H9 (cell line): ENCODE measurements around the gene CFAP107. TPM values are rescaled to one million over a fixed set of nuclear protein-coding genes. Genes with fewer than 3 reads are reported as not detected.
A peak's percentile ranks its signal among the peaks of the same experiment; 100 is the strongest.

Source experiments
- DNase-seq: peaks from one replicate; pipeline ENCODE4 v3.0.0-alpha.2; 2017
- H2AFZ ChIP-seq: one replicate; pipeline ENCODE4 v1.6.1; 2013; ENCODE audit warnings: mild to moderate bottlenecking, low read length, control low read depth, moderate library complexity
- H2AK5ac ChIP-seq: 2 replicates; pipeline ENCODE4 v1.6.1; 2013; ENCODE audit warnings: low read length, control low read depth, mixed read lengths; ENCODE audit not compliant: insufficient read length
- H2BK120ac ChIP-seq: one replicate; pipeline ENCODE4 v1.6.1; 2013; ENCODE audit warnings: low read depth, mild to moderate bottlenecking, low read length, control low read depth, inconsistent platforms; ENCODE audit not compliant: poor library complexity, severe bottlenecking
- H2BK12ac ChIP-seq: 2 replicates; pipeline ENCODE4 v1.6.1; 2013; ENCODE audit warnings: low read length, control low read depth, mixed read lengths, low read depth; ENCODE audit not compliant: insufficient read length
- H2BK15ac ChIP-seq: 2 replicates; pipeline ENCODE4 v1.6.1; 2013; ENCODE audit warnings: low read depth, low read length, control low read depth
- H2BK20ac ChIP-seq: one replicate; pipeline ENCODE4 v1.6.1; 2013; ENCODE audit warnings: low read depth, mild to moderate bottlenecking, low read length, control low read depth, inconsistent platforms; ENCODE audit not compliant: poor library complexity, severe bottlenecking
- H2BK5ac ChIP-seq: 2 replicates; pipeline ENCODE4 v1.6.1; 2013; ENCODE audit warnings: low read length, control low read depth, mixed read lengths; ENCODE audit not compliant: insufficient read length
- H3K14ac ChIP-seq: 2 replicates; pipeline ENCODE4 v1.6.1; 2013; ENCODE audit warnings: low read length, control low read depth; ENCODE audit not compliant: insufficient read depth
- H3K18ac ChIP-seq: 2 replicates; pipeline ENCODE4 v1.6.1; 2013; ENCODE audit warnings: low read depth, mild to moderate bottlenecking, mixed read lengths, low read length, control low read depth; ENCODE audit not compliant: insufficient read length
- H3K23ac ChIP-seq: 2 replicates; pipeline ENCODE4 v1.6.1; 2013; ENCODE audit warnings: low read length, control low read depth, mixed read lengths, low read depth; ENCODE audit not compliant: insufficient read length
- H3K23me2 ChIP-seq: 2 replicates; pipeline ENCODE4 v1.6.1; 2013; ENCODE audit warnings: low read depth, mild to moderate bottlenecking, mixed read lengths, low read length, control low read depth; ENCODE audit not compliant: insufficient read length, poor library complexity, severe bottlenecking
- H3K27ac ChIP-seq: 2 replicates; pipeline ENCODE4 v1.5.1; 2013; ENCODE audit warnings: low read length, control low read depth, mixed read lengths, low read depth; ENCODE audit not compliant: insufficient read length
- H3K27me3 ChIP-seq: 2 replicates; pipeline ENCODE4 v1.6.1; 2013; ENCODE audit warnings: low read length, control low read depth, inconsistent platforms; ENCODE audit not compliant: insufficient read depth
- H3K4ac ChIP-seq: 2 replicates; pipeline ENCODE4 v1.6.1; 2013; ENCODE audit warnings: low read depth, mild to moderate bottlenecking, control low read depth, inconsistent platforms, low read length, moderate library complexity
- H3K4me1 ChIP-seq: 2 replicates; pipeline ENCODE4 v1.6.1; 2013; ENCODE audit warnings: low read length, control low read depth, inconsistent platforms; ENCODE audit not compliant: insufficient read depth
- H3K4me2 ChIP-seq: 2 replicates; pipeline ENCODE4 v1.6.1; 2013; ENCODE audit warnings: low read length, control low read depth, mixed read lengths; ENCODE audit not compliant: insufficient read length, insufficient read depth
- H3K56ac ChIP-seq: 2 replicates; pipeline ENCODE4 v1.6.1; 2013; ENCODE audit warnings: low read depth, mild to moderate bottlenecking, mixed read lengths, low read length, control low read depth; ENCODE audit not compliant: insufficient read length
- H3K79me1 ChIP-seq: 2 replicates; pipeline ENCODE4 v1.6.1; 2013; ENCODE audit warnings: low read depth, mild to moderate bottlenecking, moderate library complexity, low read length, control low read depth, inconsistent platforms; ENCODE audit not compliant: insufficient read depth, poor library complexity, severe bottlenecking
- H3K79me2 ChIP-seq: 2 replicates; pipeline ENCODE4 v1.6.1; 2013; ENCODE audit warnings: low read length, control low read depth, inconsistent platforms; ENCODE audit not compliant: insufficient read depth
- H3K9ac ChIP-seq: 2 replicates; pipeline ENCODE4 v1.6.1; 2013; ENCODE audit warnings: low read length, control low read depth, mixed read lengths; ENCODE audit not compliant: insufficient read length; ENCODE audit errors: extremely low read depth
- H3K9me3 ChIP-seq: one replicate; pipeline ENCODE4 v1.6.1; 2013; ENCODE audit warnings: low read depth, low read length, inconsistent platforms; ENCODE audit not compliant: control insufficient read depth
- H3T11ph ChIP-seq: one replicate; pipeline ENCODE4 v1.6.1; 2013; ENCODE audit warnings: mild to moderate bottlenecking, low read length, control low read depth, inconsistent platforms
- H4K20me1 ChIP-seq: one replicate; pipeline ENCODE4 v1.6.1; 2013; ENCODE audit not compliant: control insufficient read depth, insufficient read length, insufficient read depth
- H4K5ac ChIP-seq: 2 replicates; pipeline ENCODE4 v1.6.1; 2013; ENCODE audit warnings: low read depth, mild to moderate bottlenecking, mixed read lengths, low read length, control low read depth; ENCODE audit not compliant: insufficient read length
- H4K8ac ChIP-seq: replicated peaks from 2 replicates; pipeline ENCODE4 v1.6.1; 2013; ENCODE audit warnings: low read length, control low read depth, mixed read lengths, low read depth; ENCODE audit not compliant: insufficient read length
- H4K91ac ChIP-seq: 2 replicates; pipeline ENCODE4 v1.6.1; 2013; ENCODE audit warnings: low read depth, mild to moderate bottlenecking, moderate library complexity, mixed read lengths, low read length, control low read depth; ENCODE audit not compliant: insufficient read length
- H3K27ac Mint-ChIP-seq, 3 experiments: 2 replicates in 2 of 3; 3 replicates in 1 of 3; pipeline ENCODE4 v1.8.0; 2020 to 2021; ENCODE audit warnings: mixed read lengths in 3 of 3, mild to moderate bottlenecking in 1 of 3, moderate library complexity in 1 of 3
- H3K27me3 Mint-ChIP-seq: 2 replicates; pipeline ENCODE4 v1.8.0; 2021; ENCODE audit warnings: low read depth, mild to moderate bottlenecking, moderate library complexity, mixed read lengths
- H3K36me3 Mint-ChIP-seq, 3 experiments: 2 replicates in 2 of 3; 3 replicates in 1 of 3; pipeline ENCODE4 v1.8.0; 2020 to 2021; ENCODE audit warnings: low read depth in 3 of 3, mixed read lengths in 3 of 3; ENCODE audit not compliant: insufficient read depth in 1 of 3
- H3K4me1 Mint-ChIP-seq, 2 experiments: 2 replicates each; pipeline ENCODE4 v1.8.0; 2020; ENCODE audit warnings: mixed read lengths in 2 of 2
- H3K4me3 Mint-ChIP-seq, 2 experiments: 2 replicates in 1 of 2; 3 replicates in 1 of 2; pipeline ENCODE4 v1.8.0; 2020 to 2021; ENCODE audit warnings: mild to moderate bottlenecking in 2 of 2, mixed read lengths in 2 of 2, moderate library complexity in 1 of 2
- H3K9me3 Mint-ChIP-seq, 2 experiments: 2 replicates in 1 of 2; 3 replicates in 1 of 2; pipeline ENCODE4 v1.8.0; 2020; ENCODE audit warnings: mild to moderate bottlenecking in 2 of 2, mixed read lengths in 2 of 2, moderate library complexity in 1 of 2
- WGBS: extraction: QIAGEN DNeasy Blood & Tissue Kit; methylation state at CpG from one replicate; pipeline ENCODE4 v1.1.7; 2013; ENCODE audit warnings: missing lambda C conversion rate, low lambda C conversion rate, mixed read lengths; ENCODE audit not compliant: insufficient read length; ENCODE audit errors: extremely low coverage; 5-methylcytosine and 5-hydroxymethylcytosine counted together
- total RNA-seq: library from RNA; stranded (reverse); gene quantifications from 2 replicates; pipeline ENCODE4 v1.2.1, GENCODE V29; 2021
- TF ChIP-seq, protein P1 (sequence below): fragments of 200-600 bp; sonication (generic); conservative IDR thresholded peaks from 3 replicates; pipeline ENCODE4 v1.8.0; 2021; ENCODE audit warnings: antibody characterized with exemption, mild to moderate bottlenecking

The CFAP107 gene
- total RNA-seq, 1 experiment from 2014 or later: not detected

- no peak overlapping the region for H3K14ac ChIP-seq
- no peak overlapping the region for H3K27ac ChIP-seq
- no peak overlapping the region for H3K4ac ChIP-seq
- no peaks in the 10 kb centered on the region for H3K79me2 ChIP-seq
- H2BK12ac ChIP-seq: no peak overlapping the region
- peaks cover 0 to 3% of the 10 kb centered on the region in 2 experiments; a peak in 2 of 5 replicates for H3K9me3 Mint-ChIP-seq
- H3K23me2 ChIP-seq: no peaks in the 10 kb centered on the region
- no peak overlapping the region for H3K23ac ChIP-seq
- H3K9me3 ChIP-seq: no peaks in the 10 kb centered on the region
- no peak overlapping the region for H2AFZ ChIP-seq
- H3K18ac ChIP-seq: no peak overlapping the region
- TF ChIP-seq, protein P1, sequence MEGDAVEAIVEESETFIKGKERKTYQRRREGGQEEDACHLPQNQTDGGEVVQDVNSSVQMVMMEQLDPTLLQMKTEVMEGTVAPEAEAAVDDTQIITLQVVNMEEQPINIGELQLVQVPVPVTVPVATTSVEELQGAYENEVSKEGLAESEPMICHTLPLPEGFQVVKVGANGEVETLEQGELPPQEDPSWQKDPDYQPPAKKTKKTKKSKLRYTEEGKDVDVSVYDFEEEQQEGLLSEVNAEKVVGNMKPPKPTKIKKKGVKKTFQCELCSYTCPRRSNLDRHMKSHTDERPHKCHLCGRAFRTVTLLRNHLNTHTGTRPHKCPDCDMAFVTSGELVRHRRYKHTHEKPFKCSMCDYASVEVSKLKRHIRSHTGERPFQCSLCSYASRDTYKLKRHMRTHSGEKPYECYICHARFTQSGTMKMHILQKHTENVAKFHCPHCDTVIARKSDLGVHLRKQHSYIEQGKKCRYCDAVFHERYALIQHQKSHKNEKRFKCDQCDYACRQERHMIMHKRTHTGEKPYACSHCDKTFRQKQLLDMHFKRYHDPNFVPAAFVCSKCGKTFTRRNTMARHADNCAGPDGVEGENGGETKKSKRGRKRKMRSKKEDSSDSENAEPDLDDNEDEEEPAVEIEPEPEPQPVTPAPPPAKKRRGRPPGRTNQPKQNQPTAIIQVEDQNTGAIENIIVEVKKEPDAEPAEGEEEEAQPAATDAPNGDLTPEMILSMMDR: peak; percentile 65
- no peak overlapping the region for H4K91ac ChIP-seq
- no peaks in the 10 kb centered on the region for H3K4me1 ChIP-seq
- H3K56ac ChIP-seq: no peak overlapping the region
- H2BK120ac ChIP-seq: no peak overlapping the region
- no peaks in the 10 kb centered on the region for H3K36me3 Mint-ChIP-seq
- H3K27me3 ChIP-seq: no peaks in the 10 kb centered on the region
- H4K5ac ChIP-seq: no peak overlapping the region
- H3K4me1 Mint-ChIP-seq: peaks cover 2 to 7% of the 10 kb centered on the region in 2 experiments; a peak in 2 of 4 replicates
- peak; percentile 67 for DNase-seq
- no peak overlapping the region for H3K9ac ChIP-seq
- H2BK15ac ChIP-seq: no peak overlapping the region
- WGBS: no CpG with 5 or more reads among the region's 7 CpGs
- H4K8ac ChIP-seq: no peak overlapping the region
- H2AK5ac ChIP-seq: no peak overlapping the region
- H4K20me1 ChIP-seq: no peaks in the 10 kb centered on the region
- H3K4me2 ChIP-seq: no peak overlapping the region
- no peak overlapping the region for H3K4me3 Mint-ChIP-seq
- H3K79me1 ChIP-seq: no peaks in the 10 kb centered on the region
- H2BK20ac ChIP-seq: no peak overlapping the region
- no peak overlapping the region for H2BK5ac ChIP-seq
- no peak overlapping the region for H3K27ac Mint-ChIP-seq
- H3T11ph ChIP-seq: no peak overlapping the region
- peaks cover 11% of the 10 kb centered on the region for H3K27me3 Mint-ChIP-seq
Observed at GRCh38 chr1:12760256-12760795, 14.3 kb downstream of the CFAP107 start.
